ENCODE measurements around the gene ATG9B. TPM values are rescaled to one million over a fixed set of nuclear protein-coding genes. Genes with fewer than 3 reads are reported as not detected.

Gene ATG9B
- total and polyA plus RNA-seq, 2 of the 13 experiments (the other 11 are each of a cell fraction or from before 2014, with no cell fraction given), result 0.24 TPM; not detected in 1

GRCh38 chr7:151057989-151058780 lies 33.9 kb upstream of the ATG9B start (continued):
- TF ChIP-seq ZBTB34 (CRISPR knock-in tag; IDR thresholded peaks at IDR 0.05) (no peak), ZNF3 (CRISPR knock-in tag; IDR thresholded peaks at IDR 0.05) (no peak), FUBP1 (CRISPR knock-in tag; IDR thresholded peaks at IDR 0.05; ENCODE audit: borderline replicate concordance) (no peak), PITX1 (CRISPR knock-in tag; IDR thresholded peaks at IDR 0.05) (no peak), MEIS2 (CRISPR knock-in tag; IDR thresholded peaks at IDR 0.05) (no peak), ZBTB20 (CRISPR knock-in tag; IDR thresholded peaks at IDR 0.05; ENCODE audit: borderline replicate concordance, low read depth) (0 out of 2 replicates have a peak, but pooled peaks have one; percentile 31), IKZF1 (IDR thresholded peaks at IDR 0.05) (no peak), JDP2 (CRISPR knock-in tag; IDR thresholded peaks at IDR 0.05; ENCODE audit: borderline replicate concordance) (no peak), TCF7L2 (IDR thresholded peaks at IDR 0.05; ENCODE audit: low read depth, low read length) (peak; percentile 32; the same call in 1 of the 2 replicates), GATA4 (IDR thresholded peaks at IDR 0.05; ENCODE audit: borderline replicate concordance, low read depth) (0 out of 2 replicates have a peak, but pooled peaks have one; percentile 21), IKZF5 (CRISPR knock-in tag; IDR thresholded peaks at IDR 0.05) (peak; percentile 46; the same call in 1 of the 2 replicates), KDM3A (CRISPR knock-in tag; IDR thresholded peaks at IDR 0.05; ENCODE audit: low read depth) (no peak), TBP (CRISPR knock-in tag; IDR thresholded peaks at IDR 0.05) (peak; percentile 91; the same call in 1 of the 2 replicates), ZNF800 (CRISPR knock-in tag; IDR thresholded peaks at IDR 0.05) (no peak), ZNF558 (CRISPR knock-in tag; IDR thresholded peaks at IDR 0.05; ENCODE audit: borderline replicate concordance) (0 out of 2 replicates have a peak, but pooled peaks have one; percentile 15), ZNF749 (CRISPR knock-in tag; IDR thresholded peaks at IDR 0.05; ENCODE audit: borderline replicate concordance) (no peak), ZNF333 (CRISPR knock-in tag; IDR thresholded peaks at IDR 0.05; ENCODE audit: borderline replicate concordance) (no peak), ZNF362 (CRISPR knock-in tag; IDR thresholded peaks at IDR 0.05; ENCODE audit: borderline replicate concordance) (no peak), JARID2 (CRISPR knock-in tag; IDR thresholded peaks at IDR 0.05; ENCODE audit: insufficient replicate concordance) (no peak), ZGPAT (CRISPR knock-in tag; IDR thresholded peaks at IDR 0.05) (peak; percentile 60; the same call in 1 of the 2 replicates)
